NCI-H510A treated with DMSO at 0.1 percent for 48 hours (cell line): ENCODE results near the gene TMEM14B.
"Not testable (repeated sequence)": the region's sequence is repeated elsewhere in the genome, so short reads cannot be mapped to it uniquely, and the experiment has no call there.

Experiments
- DNase-seq: peaks from one replicate; lab custom pipeline; 2025; lab: John Stamatoyannopoulos, UW

TMEM14B gene

DNA sequence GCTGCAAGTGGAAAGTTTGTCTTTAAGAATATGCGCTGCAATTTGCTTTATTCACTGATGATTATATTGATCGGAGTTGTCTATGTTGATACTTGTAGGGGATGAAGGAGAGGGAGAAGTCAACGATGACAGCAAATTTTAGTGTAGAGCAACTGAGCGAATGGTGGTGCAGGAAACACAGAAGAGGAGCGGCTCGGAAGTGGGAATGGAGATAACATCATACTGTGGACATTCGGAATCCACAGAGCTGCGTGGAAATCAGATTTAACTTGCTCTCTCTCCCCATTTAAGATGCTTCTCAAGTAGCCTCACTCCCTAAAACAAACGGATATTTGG lies 722 bp upstream of the TMEM14B start:
- DNase-seq: no peak

DNA sequence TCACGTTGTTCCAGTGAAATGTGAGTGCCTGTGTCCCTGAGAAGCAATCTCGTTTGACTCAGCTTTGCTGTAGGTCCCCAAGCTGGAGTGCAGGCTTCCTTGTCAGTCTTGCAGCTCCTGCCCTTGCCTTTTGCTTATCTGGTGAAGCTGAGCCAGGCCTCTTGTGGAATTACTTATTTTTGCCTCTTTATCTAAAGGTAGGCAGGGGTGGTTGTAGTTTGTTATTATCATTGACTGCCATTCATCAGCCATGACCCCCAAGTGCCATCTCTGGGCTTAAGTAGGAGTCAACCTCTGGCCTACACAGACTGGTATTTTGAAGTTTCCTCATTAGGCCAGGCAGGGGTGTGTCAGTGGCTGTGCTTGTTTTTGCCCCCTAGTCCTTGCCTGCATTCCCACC lies 2.1 kb downstream of the TMEM14B start:
- DNase-seq: no peak

- not testable (repeated sequence) for DNase-seq
Observed at GRCh38 chr6:10750568-10750967, 3.0 kb downstream of the TMEM14B start.

DNA sequence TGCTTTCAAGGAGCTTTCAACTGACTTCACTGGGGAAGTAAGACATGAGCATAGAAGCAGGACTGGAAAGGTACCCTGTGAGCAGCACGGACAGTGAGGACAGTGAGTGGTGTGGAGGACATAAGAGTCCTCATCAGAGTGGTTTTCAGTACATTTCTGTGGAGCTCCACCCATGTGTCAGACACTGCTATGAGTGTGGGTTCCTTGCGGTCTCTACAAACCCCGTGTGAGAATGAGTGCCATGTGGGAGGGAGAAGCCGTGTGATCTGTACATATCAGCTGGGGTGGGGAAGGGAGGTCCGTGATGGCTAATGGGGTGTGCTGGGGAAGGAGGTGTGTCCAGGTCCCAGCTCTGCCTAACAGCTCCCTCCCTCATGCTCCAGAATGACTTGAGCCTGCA lies 4.2 kb downstream of the TMEM14B start:
- not testable (repeated sequence) for DNase-seq

DNA sequence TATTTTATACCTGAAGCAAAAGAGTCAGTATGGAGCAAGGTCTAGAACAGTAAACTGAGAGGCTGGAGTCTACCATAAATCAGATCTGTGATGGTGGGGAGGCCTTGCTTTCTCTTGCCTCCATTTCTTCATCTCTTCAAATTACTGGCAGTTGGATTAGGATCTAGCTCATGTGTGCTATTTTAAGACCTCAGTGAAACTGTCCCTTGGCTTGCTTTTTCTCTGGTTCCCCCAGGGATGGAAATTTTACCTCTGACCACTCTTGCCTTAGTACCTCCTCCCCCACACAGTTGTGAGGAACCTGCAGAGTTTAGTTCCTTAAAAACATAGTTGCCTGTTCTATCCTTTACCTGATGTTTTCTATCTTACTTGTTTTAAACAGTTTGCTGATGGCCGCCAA lies 8.5 kb downstream of the TMEM14B start:
- DNase-seq: no peak

DNA sequence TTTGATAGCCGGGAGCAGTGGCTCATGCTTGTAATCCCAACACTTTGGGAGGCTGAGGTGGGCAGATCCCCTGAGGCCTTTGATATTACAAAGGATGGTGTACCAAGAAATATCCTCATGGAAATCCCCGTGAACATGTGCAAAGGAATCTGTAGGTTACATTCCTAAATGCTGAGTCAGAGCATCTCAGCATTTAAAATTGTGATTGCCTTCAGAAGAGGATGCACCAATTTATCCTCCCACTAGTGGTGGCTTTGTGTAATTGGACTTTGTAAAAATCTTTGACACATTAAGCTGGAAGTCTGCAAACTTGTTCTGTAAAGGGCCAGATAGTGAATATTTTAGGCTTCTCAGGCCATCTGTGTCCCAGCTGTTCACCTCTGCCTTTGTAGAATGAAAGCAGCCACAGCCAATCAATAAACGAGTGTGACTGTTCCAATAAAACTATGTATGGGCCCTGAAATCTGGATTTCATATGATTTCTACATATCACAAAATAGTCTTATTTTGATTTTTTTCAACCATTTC lies 11.8 kb downstream of the TMEM14B start:
- DNase-seq: no peak

- DNase-seq: no peak
Observed at GRCh38 chr6:10759884-10760329, 12.3 kb downstream of the TMEM14B start.

GRCh38 chr6:10763006-10763405 lies 15.4 kb downstream of the TMEM14B start:
- DNase-seq: no peak

- DNase-seq: no peak
Observed at GRCh38 chr6:10769419-10769818, 21.8 kb downstream of the TMEM14B start.

- DNase-seq: no peak
Observed at GRCh38 chr6:10771371-10771894, 23.8 kb downstream of the TMEM14B start.

DNA sequence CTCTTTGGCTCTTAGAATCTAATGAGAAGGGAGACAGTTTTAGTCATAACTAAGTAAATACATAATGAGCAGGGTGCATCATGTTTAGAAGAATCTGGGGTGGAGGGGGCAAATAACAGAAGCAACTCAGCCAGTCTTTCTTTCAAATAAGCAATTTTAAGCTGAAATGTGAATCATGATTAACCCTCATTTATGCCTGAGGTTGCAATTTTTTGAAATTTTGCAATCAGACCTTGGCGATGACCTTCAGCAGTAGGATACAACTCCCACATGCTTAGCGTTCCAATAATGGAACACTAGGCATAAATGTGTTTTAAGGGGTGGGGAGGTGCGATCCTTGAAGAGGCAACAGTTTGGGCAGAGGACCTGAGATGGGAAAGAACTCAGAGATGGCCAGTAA lies 30.6 kb downstream of the TMEM14B start:
- DNase-seq: no peak

GRCh38 chr6:10779076-10779475 lies 31.5 kb downstream of the TMEM14B start:
- DNase-seq: no peak

DNA sequence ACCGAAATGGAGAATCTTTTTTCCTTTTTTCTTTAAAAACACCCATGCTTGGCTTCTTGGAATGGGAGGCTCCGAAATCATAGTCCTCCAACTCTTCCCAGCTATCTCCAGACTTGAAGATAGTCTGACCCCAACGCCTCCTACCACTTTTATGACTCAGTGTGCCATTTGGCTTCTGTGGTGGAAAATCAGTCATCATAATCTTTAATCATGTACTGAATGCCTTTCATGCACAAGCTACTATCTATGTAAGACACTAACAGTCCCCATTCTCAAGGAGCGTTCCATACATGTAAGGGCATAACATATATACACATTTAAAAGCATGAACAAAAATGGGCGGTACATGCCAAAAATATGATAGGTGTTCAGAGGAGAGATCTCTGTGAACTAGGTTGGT lies 44.1 kb downstream of the TMEM14B start:
- no peak for DNase-seq

- no peak for DNase-seq
Observed at GRCh38 chr6:10792101-10792500, 44.5 kb downstream of the TMEM14B start.

- DNase-seq: no peak
Observed at GRCh38 chr6:10793035-10793434, 45.4 kb downstream of the TMEM14B start.

DNA sequence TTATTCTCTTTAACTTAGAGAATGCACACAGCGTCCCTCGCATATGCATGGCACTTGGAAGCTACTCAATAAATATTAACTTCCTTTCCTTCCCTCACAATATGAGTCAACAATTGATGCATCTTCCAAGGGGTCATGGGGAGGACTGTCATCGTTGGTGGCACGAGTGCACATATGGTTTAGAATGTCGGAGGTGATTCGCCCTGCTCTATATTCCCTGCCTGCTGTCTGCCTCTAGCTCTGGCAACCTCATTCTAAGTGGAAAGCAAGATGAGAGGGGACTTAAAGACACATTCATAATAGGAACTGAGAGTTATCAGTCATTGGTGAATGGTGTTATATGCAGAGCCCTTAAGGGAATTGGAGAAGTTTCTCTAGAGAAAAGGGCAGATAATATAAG lies 46.1 kb downstream of the TMEM14B start:
- no peak for DNase-seq

DNA sequence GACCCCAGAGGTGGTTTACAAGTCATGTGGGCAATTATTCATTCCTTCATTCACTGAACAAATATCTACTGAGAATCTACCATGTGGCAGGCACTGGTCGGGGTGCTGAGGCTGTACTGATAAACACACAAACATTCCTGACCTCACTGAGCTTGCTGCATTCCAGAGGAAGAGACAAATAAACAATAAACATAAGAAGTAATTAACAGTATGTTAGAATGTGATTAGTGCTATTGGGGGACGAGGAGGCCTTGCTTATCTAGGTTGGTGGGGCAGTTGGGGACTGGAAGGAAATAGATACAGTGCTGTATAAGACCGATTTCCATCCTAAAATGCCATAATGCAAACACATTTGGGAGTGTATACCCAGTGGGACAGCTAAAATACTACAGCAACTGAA lies 46.6 kb downstream of the TMEM14B start:
- DNase-seq: no peak

DNA sequence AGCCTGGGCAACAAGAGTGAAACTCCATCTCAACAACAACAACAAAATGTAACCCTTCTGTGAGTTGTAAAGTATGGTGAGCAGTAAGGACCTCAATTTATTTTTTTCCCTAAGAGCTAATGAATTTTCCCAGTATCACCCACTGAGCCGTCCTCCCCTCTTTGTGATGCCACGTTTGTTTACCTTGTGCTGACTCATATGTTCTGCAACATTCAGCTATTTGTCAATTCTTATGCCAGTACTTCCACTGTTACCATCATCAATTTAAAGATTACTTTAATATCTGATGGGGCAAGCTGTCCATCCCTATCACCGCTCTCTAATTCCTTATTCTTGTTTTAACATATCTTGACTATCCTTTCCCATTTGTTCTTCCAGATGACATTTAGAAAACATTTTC lies 53.2 kb downstream of the TMEM14B start:
- no peak for DNase-seq

- peak; percentile 49 for DNase-seq
Observed at GRCh38 chr6:10801224-10801848, 53.7 kb downstream of the TMEM14B start.
